Coronary artery (tissue), 2 donors: ENCODE results near the gene SLC9A3.

Source experiments
- DNase-seq: peaks from one replicate; pipeline ENCODE4 v3.0.0-alpha.2; 2017; ENCODE audit warnings: low spot score
- H3K27ac ChIP-seq, 2 donors: fragments of 200-600 bp; sonication (generic); one replicate each; pipeline ENCODE4 v1.5.1; 2016 to 2019
- H3K4me3 ChIP-seq: fragments of 200-600 bp; sonication (generic); 2 replicates; pipeline ENCODE4 v1.5.1; 2016; ENCODE audit warnings: mild to moderate bottlenecking, moderate library complexity
- CTCF ChIP-seq: fragments of 200-600 bp; sonication (generic); IDR thresholded peaks from one replicate; pipeline ENCODE4 v1.5.1; 2019; ENCODE audit warnings: antibody characterized with exemption

Gene SLC9A3

DNA sequence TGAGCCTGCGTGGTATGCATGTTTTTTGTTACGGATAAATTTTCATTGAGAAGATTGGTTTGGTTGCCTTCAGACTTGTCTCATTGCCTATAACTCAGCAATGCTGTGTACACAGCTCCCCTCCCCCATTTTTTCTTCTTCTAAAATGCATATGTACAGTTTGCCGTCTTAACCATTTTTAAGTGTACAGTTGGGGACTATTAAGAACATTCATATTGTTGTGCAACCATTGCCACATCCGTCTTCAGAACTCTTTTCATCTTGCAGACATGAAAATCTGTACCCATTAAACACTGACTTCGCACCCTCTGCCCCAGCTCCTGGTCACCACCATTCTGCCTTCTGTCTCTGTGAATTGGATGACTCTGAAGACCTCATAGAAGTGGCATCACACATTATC, 75.1 kb downstream of the SLC9A3 start:
- DNase-seq: no peak
- TF ChIP-seq CTCF: no peak
- Histone ChIP-seq H3K4me3 (no peak overlapping the region), H3K27ac (no peak overlapping the region)

GRCh38 chr5:448766-449090, 75.5 kb downstream of the SLC9A3 start:
- TF ChIP-seq CTCF: no peak
- DNase-seq: no peak
- H3K27ac ChIP-seq: no peak overlapping the region
- H3K4me3 ChIP-seq: no peak overlapping the region

- no peak overlapping the region for H3K4me3 ChIP-seq
- no peak overlapping the region for H3K27ac ChIP-seq
- no peak for TF ChIP-seq CTCF
- DNase-seq: peak; percentile 72
Observed at GRCh38 chr5:448061-448765, 76.0 kb downstream of the SLC9A3 start.

DNA sequence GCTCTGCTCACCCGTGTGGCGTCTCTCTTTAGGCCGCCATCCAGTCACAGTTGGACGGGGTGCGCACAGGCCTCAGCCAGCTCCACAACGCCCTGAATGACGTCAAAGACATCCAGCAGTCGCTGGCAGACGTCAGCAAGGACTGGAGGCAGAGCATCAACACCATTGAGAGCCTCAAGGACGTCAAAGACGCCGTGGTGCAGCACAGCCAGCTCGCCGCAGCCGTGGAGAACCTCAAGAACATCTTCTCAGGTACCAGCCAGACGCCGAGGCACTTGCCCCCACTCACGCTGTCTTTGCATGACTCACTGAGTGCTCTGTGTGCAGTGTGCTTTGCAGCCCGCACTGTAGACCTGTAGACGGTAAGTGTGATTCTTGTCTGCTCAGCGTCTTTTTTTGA, 76.7 kb downstream of the SLC9A3 start:
- no peak overlapping the region for H3K27ac ChIP-seq
- peak; percentile 43 for DNase-seq

DNA sequence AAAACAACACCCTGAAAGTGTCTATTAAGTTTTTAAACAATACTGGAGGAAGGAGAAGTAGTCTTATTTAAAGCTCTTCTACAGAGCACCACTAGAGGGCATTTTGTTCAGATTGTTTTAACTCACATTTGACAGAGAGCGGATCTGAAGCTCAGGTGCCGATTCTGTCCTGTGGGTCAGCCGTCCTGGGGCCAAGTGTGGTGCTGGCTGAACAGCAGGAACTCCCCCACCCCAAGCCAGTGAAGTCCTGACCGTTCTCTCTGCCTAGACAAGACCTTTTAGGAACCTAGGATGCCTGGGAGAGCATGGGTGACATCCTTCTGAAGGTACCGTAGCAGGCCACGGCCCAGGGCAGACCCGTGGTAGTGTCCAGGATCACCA, 77.4 kb downstream of the SLC9A3 start:
- no peak overlapping the region for H3K4me3 ChIP-seq
- no peak for DNase-seq
- TF ChIP-seq CTCF: no peak
- H3K27ac ChIP-seq: no peak overlapping the region

More for the DNA sequence above, 76.7 kb downstream of the SLC9A3 start:
- TF ChIP-seq CTCF: no peak
- no peak overlapping the region for H3K4me3 ChIP-seq

- Histone ChIP-seq H3K27ac (no peak overlapping the region), H3K4me3 (no peak overlapping the region)
- no peak for DNase-seq
- TF ChIP-seq CTCF: no peak
Observed at GRCh38 chr5:446066-446882, 78.0 kb downstream of the SLC9A3 start.

DNA sequence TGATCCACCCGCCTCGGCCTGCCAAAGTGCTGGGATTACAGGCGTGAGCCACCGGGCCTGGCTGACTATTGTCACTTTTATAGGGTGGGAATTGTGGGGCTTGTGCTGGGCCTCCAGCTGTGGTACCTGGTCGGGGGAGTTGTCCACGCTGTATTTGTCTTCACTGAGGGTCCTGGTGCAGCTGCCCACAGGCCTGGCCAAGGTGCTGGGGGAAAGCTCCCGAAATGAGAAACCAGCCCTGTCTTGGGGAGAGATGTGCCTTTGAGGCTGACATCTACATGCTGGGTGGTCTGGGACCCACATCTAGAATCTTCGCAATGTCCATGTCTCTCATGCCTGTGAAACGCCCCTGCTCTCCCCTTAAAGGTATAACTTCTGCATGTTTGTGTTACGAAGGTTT, 78.7 kb downstream of the SLC9A3 start:
- no peak for TF ChIP-seq CTCF
- Histone ChIP-seq H3K4me3 (no peak overlapping the region), H3K27ac (no peak overlapping the region)
- no peak for DNase-seq
